ENCODE data around the gene ZNF99. TPM values are rescaled to one million over a fixed set of nuclear protein-coding genes. Genes with fewer than 3 reads are reported as not detected.

Gene ZNF99
- not detected for polyA plus RNA-seq (2013, experiment 1 of 2)
- not detected for polyA plus RNA-seq (2013, experiment 2 of 2)

DNA sequence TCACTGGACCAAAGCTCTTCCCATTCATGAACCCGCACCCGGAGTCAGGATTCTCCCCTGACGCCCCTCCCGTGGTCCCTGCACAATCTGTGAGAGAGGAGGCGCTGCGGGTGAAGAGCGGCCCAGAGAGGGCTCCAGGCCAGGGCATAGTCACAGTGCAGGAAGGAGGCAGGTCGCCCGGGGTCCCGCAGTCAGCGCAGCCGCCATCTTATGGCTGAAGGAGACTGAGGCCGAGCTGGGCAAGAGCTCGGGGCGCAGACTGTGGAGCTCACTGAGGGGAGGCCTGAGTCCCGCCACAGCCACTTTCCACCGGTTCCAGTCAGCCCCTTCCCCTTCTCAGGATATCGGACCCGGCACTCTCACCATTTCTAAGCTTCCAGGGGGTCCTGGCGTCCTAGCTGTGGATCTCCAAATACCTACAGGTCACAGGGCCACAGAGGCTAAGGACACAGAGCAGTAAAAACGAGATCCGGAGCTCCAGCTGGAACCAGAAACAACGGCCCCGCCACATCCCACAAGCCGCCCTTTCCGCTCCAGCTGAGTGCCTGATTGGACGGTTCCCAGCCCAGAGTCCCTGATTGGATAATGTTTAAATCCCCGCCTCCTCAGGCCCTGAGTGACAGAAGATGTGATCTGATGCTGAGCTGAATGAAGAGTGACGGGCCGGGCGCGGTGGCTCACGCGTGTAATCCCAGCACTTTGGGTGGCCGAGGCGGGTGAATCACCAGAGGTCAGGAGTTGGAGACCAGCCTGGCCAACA, at the start of gene ZNF99:
Gene ZNF99 (minus strand): TSS at position 501 of the 760 bp plus-strand sequence. CDS start 135 bp downstream, at position 366.
- Histone ChIP-seq H3K9ac (ENCODE audit: low read length) (no peak within 1 kb of the TSS), H3K79me2 (ENCODE audit: control insufficient read depth, insufficient read depth, low read length) (no peaks in the 10 kb centered on the region), H2BK120ac (ENCODE audit: low read depth, low read length) (no peak within 1 kb of the TSS), H2BK15ac (replicated peaks; ENCODE audit: low read depth) (no peak within 1 kb of the TSS), H3K27me3 (ENCODE audit: insufficient read depth, low read length, poor library complexity) (no peaks in the 10 kb centered on the region), H3K18ac (ENCODE audit: low read length) (no peak within 1 kb of the TSS), H4K8ac (ENCODE audit: low read depth, low read length) (no peak within 1 kb of the TSS), H3K4me2 (ENCODE audit: low read length) (no peak within 1 kb of the TSS), H3K4me3 (ENCODE audit: low read length) (no peak within 1 kb of the TSS), H3K23ac (ENCODE audit: low read length) (no peak within 1 kb of the TSS), H3K4ac (ENCODE audit: low read depth, low read length) (no peak within 1 kb of the TSS), H3K27ac (ENCODE audit: low read depth, low read length) (no peak within 1 kb of the TSS), H3K56ac (ENCODE audit: low read length) (no peak within 1 kb of the TSS), H3K4me1 (ENCODE audit: control insufficient read depth, low read depth, low read length) (no peaks in the 10 kb centered on the region), H3K36me3 (ENCODE audit: control insufficient read depth, insufficient read depth, low read length) (no peaks in the 10 kb centered on the region), H4K5ac (ENCODE audit: low read length) (no peak within 1 kb of the TSS), H2BK5ac (ENCODE audit: low read length) (no peak within 1 kb of the TSS), H2AK5ac (ENCODE audit: low read length) (no peak within 1 kb of the TSS), H3K79me1 (ENCODE audit: low read length) (no peaks in the 10 kb centered on the region)
- no peak for DNase-seq
- WGBS (ENCODE audit: extremely low coverage, insufficient coverage, low lambda C conversion rate), result no CpG with 5 or more reads among the region's 36 CpGs

DNA sequence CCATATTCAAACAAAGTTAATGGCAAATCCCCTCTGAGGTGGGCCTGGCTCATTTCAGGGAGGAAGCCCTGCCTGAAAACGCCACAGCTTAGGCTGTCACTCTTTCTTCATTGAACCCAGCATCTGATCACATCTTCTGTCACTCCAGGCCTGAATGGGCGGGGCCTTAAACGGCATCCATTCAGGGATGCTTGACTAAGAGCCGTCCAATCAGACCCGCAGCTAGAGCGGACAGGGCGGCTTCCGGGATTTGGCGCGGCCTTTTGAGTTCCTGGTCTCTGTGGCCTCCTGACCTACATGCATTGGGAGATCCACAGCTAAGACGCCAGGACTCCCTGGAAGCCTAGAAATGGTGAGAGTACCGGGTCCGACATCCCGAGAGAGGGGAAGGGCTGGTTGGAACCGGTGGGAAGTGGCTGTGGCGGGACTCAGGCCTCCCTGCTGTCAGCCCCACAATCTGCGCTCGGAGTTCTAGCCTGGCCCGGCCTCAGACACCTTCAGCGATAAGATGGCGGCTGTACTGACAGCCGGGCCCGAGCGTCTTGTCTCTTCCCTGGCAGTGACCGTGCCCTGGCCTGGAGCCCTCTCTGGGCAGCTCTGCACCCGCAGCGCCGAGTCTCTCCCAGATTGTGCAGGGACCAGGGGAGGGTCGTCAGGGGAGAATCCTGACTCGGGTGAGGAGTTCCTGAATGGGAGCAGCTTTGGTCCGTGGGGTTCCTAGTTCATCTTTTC, 48.2 kb upstream of the ZNF99 start, which contains the start of gene ZNF723:
Gene ZNF723 (plus strand): TSS at position 261 of the 732 bp plus-strand sequence. CDS start 89 bp downstream, at position 350.
- Histone ChIP-seq H3K79me2 (ENCODE audit: control insufficient read depth, insufficient read depth, low read length) (no peaks in the 10 kb centered on the region), H3K79me1 (ENCODE audit: low read length) (no peaks in the 10 kb centered on the region), H2BK15ac (replicated peaks; ENCODE audit: low read depth) (no peak within 1 kb of the TSS), H3K9ac (ENCODE audit: low read length) (no peak within 1 kb of the TSS), H3K27ac (ENCODE audit: low read depth, low read length) (no peak within 1 kb of the TSS), H3K4me2 (ENCODE audit: low read length) (no peak within 1 kb of the TSS), H3K27me3 (ENCODE audit: insufficient read depth, low read length, poor library complexity) (no peaks in the 10 kb centered on the region), H4K8ac (ENCODE audit: low read depth, low read length) (no peak within 1 kb of the TSS), H3K4me1 (ENCODE audit: control insufficient read depth, low read depth, low read length) (no peaks in the 10 kb centered on the region), H3K4me3 (ENCODE audit: low read length) (no peak within 1 kb of the TSS), H3K18ac (ENCODE audit: low read length) (no peak within 1 kb of the TSS), H2BK5ac (ENCODE audit: low read length) (no peak within 1 kb of the TSS), H3K23ac (ENCODE audit: low read length) (no peak within 1 kb of the TSS), H4K5ac (ENCODE audit: low read length) (no peak within 1 kb of the TSS), H2AK5ac (ENCODE audit: low read length) (no peak within 1 kb of the TSS), H3K4ac (ENCODE audit: low read depth, low read length) (no peak within 1 kb of the TSS), H3K56ac (ENCODE audit: low read length) (no peak within 1 kb of the TSS), H2BK120ac (ENCODE audit: low read depth, low read length) (no peak within 1 kb of the TSS), H3K36me3 (ENCODE audit: control insufficient read depth, insufficient read depth, low read length) (no peaks in the 10 kb centered on the region)
- DNase-seq, result no peak
- WGBS (ENCODE audit: extremely low coverage, insufficient coverage, low lambda C conversion rate), result no CpG with 5 or more reads among the region's 31 CpGs

DNA sequence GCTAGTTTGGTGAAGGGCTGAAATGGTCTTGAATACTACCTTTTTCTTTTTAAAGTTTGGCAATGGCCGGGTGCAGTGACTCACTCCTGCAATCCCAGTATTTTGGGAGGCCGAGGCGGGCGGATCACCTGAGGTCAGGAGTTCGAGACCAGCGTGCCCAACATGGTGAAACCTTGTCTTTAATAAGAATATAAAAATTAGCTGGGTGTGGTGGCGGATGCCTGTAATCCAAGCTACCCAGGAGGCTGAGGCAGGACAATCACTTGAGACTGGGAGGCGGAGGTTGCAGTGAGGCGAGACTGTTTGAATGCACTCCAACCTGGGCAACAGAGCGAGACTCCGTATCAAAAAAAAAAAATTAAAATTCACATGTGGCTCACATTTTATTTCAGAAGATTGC, 47.3 kb upstream of the ZNF99 start:
- H3K79me1 ChIP-seq (ENCODE audit: low read length), result no peaks in the 10 kb centered on the region
- WGBS (ENCODE audit: extremely low coverage, insufficient coverage, low lambda C conversion rate), result no CpG with 5 or more reads among the region's 11 CpGs
- H3K79me2 ChIP-seq (ENCODE audit: control insufficient read depth, insufficient read depth, low read length), result no peaks in the 10 kb centered on the region
- no peak overlapping the region for H3K9ac ChIP-seq (ENCODE audit: low read length)
- H2BK15ac ChIP-seq (replicated peaks; ENCODE audit: low read depth), result no peak overlapping the region
- no peaks in the 10 kb centered on the region for H3K4me1 ChIP-seq (ENCODE audit: control insufficient read depth, low read depth, low read length)
- DNase-seq, result no peak
- no peak overlapping the region for H3K27ac ChIP-seq (ENCODE audit: low read depth, low read length)
- H3K4ac ChIP-seq (ENCODE audit: low read depth, low read length), result no peak overlapping the region
- no peak overlapping the region for H2BK5ac ChIP-seq (ENCODE audit: low read length)
- H3K56ac ChIP-seq (ENCODE audit: low read length), result no peak overlapping the region
- no peak overlapping the region for H2BK120ac ChIP-seq (ENCODE audit: low read depth, low read length)
- H3K36me3 ChIP-seq (ENCODE audit: control insufficient read depth, insufficient read depth, low read length), result no peaks in the 10 kb centered on the region
- H3K23ac ChIP-seq (ENCODE audit: low read length), result no peak overlapping the region
- no peak overlapping the region for H2AK5ac ChIP-seq (ENCODE audit: low read length)
- no peak overlapping the region for H3K4me2 ChIP-seq (ENCODE audit: low read length)
- H4K8ac ChIP-seq (ENCODE audit: low read depth, low read length), result no peak overlapping the region
- no peak overlapping the region for H4K5ac ChIP-seq (ENCODE audit: low read length)
- H3K27me3 ChIP-seq (ENCODE audit: insufficient read depth, low read length, poor library complexity), result no peaks in the 10 kb centered on the region
- no peak overlapping the region for H3K18ac ChIP-seq (ENCODE audit: low read length)
- no peak overlapping the region for H3K4me3 ChIP-seq (ENCODE audit: low read length)

DNA sequence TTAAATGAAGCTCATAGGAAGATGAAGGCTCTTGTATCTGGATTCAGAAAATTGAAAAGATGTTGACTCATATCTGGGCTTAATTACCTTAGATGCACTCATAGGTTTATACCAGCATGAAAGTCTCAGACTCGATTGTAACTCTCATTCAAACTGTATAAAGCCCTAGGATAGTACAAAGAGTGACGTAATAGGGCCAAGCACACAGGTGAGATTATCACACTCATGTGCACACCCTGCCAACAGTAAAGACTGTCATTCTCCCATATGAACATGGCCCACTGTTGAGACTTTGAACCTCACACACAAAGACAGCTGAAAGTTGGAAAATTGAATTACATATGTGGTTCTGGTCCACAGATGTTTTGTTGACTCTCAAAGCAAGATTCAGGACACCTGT, 30.2 kb upstream of the ZNF99 start:
- Histone ChIP-seq H3K36me3 (ENCODE audit: control insufficient read depth, insufficient read depth, low read length) (no peaks in the 10 kb centered on the region), H2BK15ac (replicated peaks; ENCODE audit: low read depth) (no peak overlapping the region), H4K8ac (ENCODE audit: low read depth, low read length) (no peak overlapping the region), H3K4me2 (ENCODE audit: low read length) (no peak overlapping the region), H4K5ac (ENCODE audit: low read length) (no peak overlapping the region), H3K4me1 (ENCODE audit: control insufficient read depth, low read depth, low read length) (no peaks in the 10 kb centered on the region), H3K79me1 (ENCODE audit: low read length) (no peaks in the 10 kb centered on the region), H2BK5ac (ENCODE audit: low read length) (no peak overlapping the region), H2AK5ac (ENCODE audit: low read length) (no peak overlapping the region), H3K4ac (ENCODE audit: low read depth, low read length) (no peak overlapping the region), H2BK120ac (ENCODE audit: low read depth, low read length) (no peak overlapping the region), H3K79me2 (ENCODE audit: control insufficient read depth, insufficient read depth, low read length) (no peaks in the 10 kb centered on the region), H3K27me3 (ENCODE audit: insufficient read depth, low read length, poor library complexity) (no peaks in the 10 kb centered on the region), H3K9ac (ENCODE audit: low read length) (no peak overlapping the region), H3K27ac (ENCODE audit: low read depth, low read length) (no peak overlapping the region), H3K23ac (ENCODE audit: low read length) (no peak overlapping the region), H3K4me3 (ENCODE audit: low read length) (no peak overlapping the region), H3K18ac (ENCODE audit: low read length) (no peak overlapping the region), H3K56ac (ENCODE audit: low read length) (no peak overlapping the region)
- no peak for DNase-seq
- no CpG with 5 or more reads among the region's 2 CpGs for WGBS (ENCODE audit: extremely low coverage, insufficient coverage, low lambda C conversion rate)

DNA sequence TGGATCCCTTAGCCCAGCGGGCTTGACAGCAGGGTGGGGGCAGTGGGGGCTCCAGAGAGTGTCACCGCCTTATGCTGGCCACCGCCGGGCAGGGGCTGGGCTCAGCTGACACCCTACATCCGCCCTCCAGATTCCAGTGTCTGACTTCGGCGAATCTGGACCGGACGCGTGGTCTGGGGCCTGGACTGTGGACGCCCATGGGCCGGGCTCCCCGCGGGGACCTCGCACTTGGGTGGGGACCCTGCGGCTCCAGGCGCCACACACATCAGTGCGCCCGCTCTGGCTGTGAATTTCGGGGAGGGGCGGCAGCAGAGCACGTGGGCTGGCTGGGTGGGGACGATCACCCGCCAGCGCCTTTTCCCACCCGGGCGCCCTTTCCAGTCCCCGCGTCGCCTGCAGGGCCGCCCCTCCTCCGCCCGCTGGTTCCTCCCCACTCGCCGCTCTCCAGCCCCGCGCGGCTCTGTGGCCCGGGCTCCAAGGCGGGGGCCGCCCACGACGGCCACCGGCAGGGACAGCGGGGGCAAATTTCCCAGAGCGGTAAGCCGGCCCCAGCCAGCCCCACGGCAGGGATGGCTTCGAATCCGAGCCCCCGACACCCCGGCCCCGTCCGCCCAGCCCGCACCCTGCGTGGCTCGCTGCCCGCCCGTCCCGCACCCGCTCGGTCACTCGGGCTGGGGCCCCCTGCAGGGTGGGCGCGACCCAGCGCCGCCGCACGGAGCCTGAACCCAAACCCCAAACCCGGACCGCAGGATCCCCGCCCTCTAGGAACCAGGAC, 23.3 kb upstream of the ZNF99 start:
- H4K8ac ChIP-seq (ENCODE audit: low read depth, low read length), result no peak overlapping the region
- no peak overlapping the region for H3K27ac ChIP-seq (ENCODE audit: low read depth, low read length)
- H3K4me3 ChIP-seq (ENCODE audit: low read length), result no peak overlapping the region
- no peaks in the 10 kb centered on the region for H3K79me1 ChIP-seq (ENCODE audit: low read length)
- no peak for DNase-seq
- no peak overlapping the region for H3K4ac ChIP-seq (ENCODE audit: low read depth, low read length)
- H4K5ac ChIP-seq (ENCODE audit: low read length), result no peak overlapping the region
- no peaks in the 10 kb centered on the region for H3K4me1 ChIP-seq (ENCODE audit: control insufficient read depth, low read depth, low read length)
- no peak overlapping the region for H2BK5ac ChIP-seq (ENCODE audit: low read length)
- no peaks in the 10 kb centered on the region for H3K27me3 ChIP-seq (ENCODE audit: insufficient read depth, low read length, poor library complexity)
- H3K9ac ChIP-seq (ENCODE audit: low read length), result no peak overlapping the region
- H3K36me3 ChIP-seq (ENCODE audit: control insufficient read depth, insufficient read depth, low read length), result no peaks in the 10 kb centered on the region
- H3K18ac ChIP-seq (ENCODE audit: low read length), result no peak overlapping the region
- no peak overlapping the region for H3K4me2 ChIP-seq (ENCODE audit: low read length)
- H2BK15ac ChIP-seq (replicated peaks; ENCODE audit: low read depth), result no peak overlapping the region
- H3K56ac ChIP-seq (ENCODE audit: low read length), result no peak overlapping the region
- WGBS (ENCODE audit: extremely low coverage, insufficient coverage, low lambda C conversion rate), result no CpG with 5 or more reads among the region's 72 CpGs
- H3K23ac ChIP-seq (ENCODE audit: low read length), result no peak overlapping the region
- H3K79me2 ChIP-seq (ENCODE audit: control insufficient read depth, insufficient read depth, low read length), result no peaks in the 10 kb centered on the region
- no peak overlapping the region for H2BK120ac ChIP-seq (ENCODE audit: low read depth, low read length)
- no peak overlapping the region for H2AK5ac ChIP-seq (ENCODE audit: low read length)
